ENCODE results near the gene SIL1.
"Not testable (repeated sequence)": the region's sequence is repeated elsewhere in the genome, so short reads cannot be mapped to it uniquely, and the experiment has no call there.

SIL1 gene

GRCh38 chr5:139076111-139076510 lies 122.1 kb downstream of the SIL1 start:
- DNase-seq (ENCODE audit: low read depth in 1 of 2, low spot score in 1 of 2) = no peak

- DNase-seq (ENCODE audit: low read depth in 1 of 2, low spot score in 1 of 2) = no peak
Observed at GRCh38 chr5:139075066-139076050, 122.8 kb downstream of the SIL1 start.

DNA sequence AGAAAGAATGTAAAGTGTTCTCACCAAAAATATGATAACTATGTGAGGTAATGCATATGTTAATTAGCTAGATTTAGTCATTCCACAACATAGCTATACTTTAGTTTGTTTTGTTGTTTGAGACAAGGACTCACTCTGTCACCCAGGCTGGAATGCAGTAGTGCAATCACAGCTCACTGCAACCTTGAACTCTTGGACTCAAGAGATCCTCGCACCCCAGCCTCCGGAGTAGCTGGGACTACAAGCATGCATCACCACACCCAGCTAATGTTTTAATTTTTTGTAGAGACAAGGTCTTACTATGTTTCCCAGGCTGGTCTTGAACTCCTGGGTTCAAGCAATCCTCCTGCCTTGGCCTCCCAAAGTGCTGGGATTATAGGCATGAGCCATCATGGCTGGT lies 124.2 kb downstream of the SIL1 start:
- not testable (repeated sequence) for DNase-seq (ENCODE audit: low read depth in 1 of 2, low spot score in 1 of 2)

DNA sequence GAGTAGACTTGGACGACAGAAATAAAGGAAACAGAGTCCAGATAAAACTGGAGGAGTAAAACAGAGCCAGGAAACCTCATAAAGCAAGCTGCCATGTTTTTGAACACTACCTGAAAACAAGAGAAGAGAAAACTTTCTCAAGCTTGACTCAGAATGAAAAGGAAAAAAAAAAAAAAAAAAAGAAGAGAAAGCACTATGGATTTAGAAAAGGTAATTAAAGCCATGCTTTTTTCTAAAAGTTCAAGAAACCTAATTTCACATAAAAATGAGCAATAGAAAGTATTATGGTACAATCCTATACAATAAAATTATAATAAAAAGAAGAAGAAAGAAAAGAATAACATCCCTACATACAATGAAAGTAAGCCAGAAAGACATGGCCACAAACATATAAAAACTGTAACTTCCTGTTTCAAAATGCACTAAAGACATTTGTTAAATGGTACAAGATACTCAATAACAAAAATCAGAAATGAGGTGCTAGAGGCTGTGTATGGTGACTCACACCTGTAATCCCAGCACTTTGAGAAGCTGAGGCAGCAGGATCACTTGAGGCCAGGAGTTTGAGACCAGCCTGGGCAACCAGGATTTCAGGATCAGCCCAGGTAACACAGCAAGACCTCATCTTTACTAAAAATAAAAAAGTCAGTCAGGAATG lies 129.5 kb downstream of the SIL1 start:
- no peak for DNase-seq (ENCODE audit: low read depth in 1 of 2, low spot score in 1 of 2)

GRCh38 chr5:139068060-139068459 lies 130.1 kb downstream of the SIL1 start:
- no peak for DNase-seq (ENCODE audit: low read depth in 1 of 2, low spot score in 1 of 2)

GRCh38 chr5:139065306-139065705 lies 132.9 kb downstream of the SIL1 start:
- no peak for DNase-seq (ENCODE audit: low read depth in 1 of 2, low spot score in 1 of 2)

GRCh38 chr5:139064613-139065012 lies 133.6 kb downstream of the SIL1 start:
- no peak for DNase-seq (ENCODE audit: low read depth in 1 of 2, low spot score in 1 of 2)

DNA sequence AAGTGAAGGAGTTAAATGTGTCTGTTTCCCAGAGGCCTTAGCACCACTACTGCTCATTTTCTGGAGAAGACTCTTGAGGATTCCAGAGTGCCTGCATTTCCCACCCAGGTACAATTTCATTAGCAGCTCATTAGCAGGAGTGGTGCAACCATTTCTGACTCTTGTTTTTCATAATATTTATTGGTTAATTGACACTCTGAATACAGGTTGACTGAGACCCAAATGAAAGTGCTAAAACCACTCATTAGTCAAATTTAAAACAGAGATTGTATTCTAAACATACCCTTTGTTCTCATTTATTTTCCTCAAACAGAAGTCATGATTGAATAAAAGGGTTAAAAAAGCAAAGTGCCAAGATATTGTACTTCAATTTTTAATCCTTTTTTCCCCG lies 134.5 kb downstream of the SIL1 start:
- no peak for DNase-seq (ENCODE audit: low read depth in 1 of 2, low spot score in 1 of 2)

GRCh38 chr5:139062910-139063663 lies 135.1 kb downstream of the SIL1 start:
- no peak for DNase-seq (ENCODE audit: low read depth in 1 of 2, low spot score in 1 of 2)

- DNase-seq (ENCODE audit: low read depth in 1 of 2, low spot score in 1 of 2) = no peak
Observed at GRCh38 chr5:139061856-139062255, 136.3 kb downstream of the SIL1 start.

GRCh38 chr5:139061274-139061673 lies 136.9 kb downstream of the SIL1 start:
- no peak for DNase-seq (ENCODE audit: low read depth in 1 of 2, low spot score in 1 of 2)

DNA sequence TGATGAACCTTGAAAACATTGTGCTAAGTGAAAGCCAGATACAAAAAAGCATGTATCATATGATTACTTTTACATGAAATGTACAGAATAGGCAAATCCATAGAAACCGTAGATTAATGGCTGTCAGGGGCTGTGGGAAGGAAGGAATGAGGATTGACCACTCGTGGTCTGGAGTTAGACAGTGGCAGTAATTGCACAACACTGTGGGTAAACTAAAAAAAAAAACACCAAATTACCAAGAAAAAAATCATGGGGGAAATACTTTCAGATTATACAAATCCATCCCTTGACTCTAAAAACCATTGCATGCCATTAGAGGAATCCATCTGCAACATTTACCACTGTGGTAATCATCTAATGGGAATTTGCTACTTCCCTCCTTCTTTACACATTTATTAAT lies 140.0 kb downstream of the SIL1 start:
- DNase-seq (ENCODE audit: low read depth in 1 of 2, low spot score in 1 of 2) = no peak

- not testable (repeated sequence) for DNase-seq (ENCODE audit: low read depth in 1 of 2, low spot score in 1 of 2)
Observed at GRCh38 chr5:139057045-139057939, 140.9 kb downstream of the SIL1 start.

DNA sequence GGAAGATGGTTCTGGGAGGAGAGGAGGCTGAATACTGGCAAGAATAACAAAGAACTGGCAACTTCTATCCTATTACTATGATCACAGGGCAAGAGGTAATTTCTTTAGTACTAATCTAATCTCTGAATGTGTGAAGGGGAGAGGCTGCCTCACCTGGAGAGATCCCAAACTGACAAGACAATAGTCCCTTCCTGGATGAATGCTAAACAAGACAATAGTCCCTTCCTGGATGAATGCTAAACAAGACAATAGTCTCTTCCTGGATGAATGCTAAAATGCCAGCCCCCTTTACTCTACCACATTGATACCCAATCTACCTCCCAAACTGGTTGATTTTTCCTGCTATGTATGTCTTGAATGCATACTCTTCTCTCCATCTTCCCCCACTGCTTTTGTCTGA lies 145.2 kb downstream of the SIL1 start:
- DNase-seq (ENCODE audit: low read depth in 1 of 2, low spot score in 1 of 2) = no peak

DNA sequence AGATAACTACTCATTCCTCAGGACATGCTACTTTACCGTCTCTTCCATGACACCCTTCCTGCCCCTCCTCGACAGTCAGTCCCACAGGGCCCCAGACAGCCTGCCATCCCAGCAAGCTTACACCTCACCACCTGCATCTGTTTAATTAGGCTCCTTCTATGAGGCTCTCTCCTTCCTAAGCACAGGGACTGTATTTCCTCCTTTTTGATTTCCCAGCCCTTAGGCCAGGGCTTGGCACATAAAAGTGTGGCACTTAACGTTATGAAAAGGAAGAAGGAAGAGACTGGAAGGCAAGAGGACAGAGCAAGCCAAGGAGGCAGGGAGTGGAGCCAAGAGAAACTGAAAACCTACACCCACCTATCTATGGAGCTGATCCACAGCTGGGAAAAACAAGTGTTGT lies 146.8 kb downstream of the SIL1 start:
- DNase-seq (ENCODE audit: low read depth in 1 of 2, low spot score in 1 of 2) = no peak

- DNase-seq (ENCODE audit: low read depth in 1 of 2, low spot score in 1 of 2) = no peak
Observed at GRCh38 chr5:139050432-139050831, 147.7 kb downstream of the SIL1 start.

- no peak for DNase-seq (ENCODE audit: low read depth in 1 of 2, low spot score in 1 of 2)
Observed at GRCh38 chr5:139049780-139050179, 148.4 kb downstream of the SIL1 start.

DNA sequence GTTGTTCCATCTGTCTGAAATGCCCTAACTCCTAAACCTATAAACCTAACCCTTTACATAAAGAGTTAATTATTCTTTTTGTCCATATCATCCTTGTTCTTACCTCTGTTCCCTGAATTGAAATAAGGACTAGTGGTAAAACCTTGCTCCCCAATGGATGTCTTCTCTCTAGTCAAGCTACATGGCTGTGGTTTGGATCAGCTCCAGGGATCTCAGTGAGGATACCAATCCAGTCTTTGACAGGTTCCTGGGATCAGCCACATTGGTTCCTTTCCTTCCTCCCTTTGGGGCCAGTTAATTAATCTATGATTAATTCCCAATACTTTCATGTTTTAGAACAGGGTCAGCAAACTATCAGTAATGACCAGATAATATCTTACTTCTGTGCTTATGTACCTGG lies 151.6 kb downstream of the SIL1 start:
- DNase-seq (ENCODE audit: low read depth in 1 of 2, low spot score in 1 of 2) = no peak

- no peak for DNase-seq (ENCODE audit: low read depth in 1 of 2, low spot score in 1 of 2)
Observed at GRCh38 chr5:139043157-139043905, 154.8 kb downstream of the SIL1 start.

DNA sequence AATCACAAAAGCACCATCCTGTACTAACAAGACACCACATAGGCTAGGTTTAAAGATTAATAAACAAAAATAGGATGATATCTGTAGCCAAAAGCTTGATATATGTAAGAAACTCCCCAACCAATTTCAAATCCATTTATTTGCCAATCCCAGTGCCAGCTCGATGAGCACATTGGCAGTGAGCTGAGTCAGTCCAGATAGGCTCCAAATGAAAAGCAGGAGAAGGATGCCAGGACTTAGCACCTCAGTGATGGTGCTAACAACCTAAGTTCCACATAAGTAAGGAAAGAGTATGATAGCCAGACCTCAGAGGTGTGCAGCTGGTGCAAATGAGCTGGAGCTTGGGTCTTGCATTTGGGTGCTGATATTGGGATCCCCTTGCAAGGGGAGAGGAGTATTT lies 158.1 kb downstream of the SIL1 start:
- no peak for DNase-seq (ENCODE audit: low read depth in 1 of 2, low spot score in 1 of 2)
